DMS79 treated with DMSO at 0.1 percent for 48 hours (cell line): ENCODE measurements around the gene LIMS2.
A peak's percentile ranks its signal among the peaks of the same experiment; 100 is the strongest.

Experiments used
- DNase-seq: peaks from one replicate; lab custom pipeline; 2025; lab: John Stamatoyannopoulos, UW

LIMS2 gene, protein sequence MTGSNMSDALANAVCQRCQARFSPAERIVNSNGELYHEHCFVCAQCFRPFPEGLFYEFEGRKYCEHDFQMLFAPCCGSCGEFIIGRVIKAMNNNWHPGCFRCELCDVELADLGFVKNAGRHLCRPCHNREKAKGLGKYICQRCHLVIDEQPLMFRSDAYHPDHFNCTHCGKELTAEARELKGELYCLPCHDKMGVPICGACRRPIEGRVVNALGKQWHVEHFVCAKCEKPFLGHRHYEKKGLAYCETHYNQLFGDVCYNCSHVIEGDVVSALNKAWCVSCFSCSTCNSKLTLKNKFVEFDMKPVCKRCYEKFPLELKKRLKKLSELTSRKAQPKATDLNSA

GRCh38 chr2:127675331-127676261, at the start of gene LIMS2:
LIMS2 (minus strand) TSS chr2:127675530; CDS start chr2:127675024, 506 bp downstream.
- DNase-seq = peak; percentile 22

- DNase-seq = no peak
These were observed 47.5 kb upstream of the LIMS2 start for GRCh38 chr2:127722807-127723206.

DNA sequence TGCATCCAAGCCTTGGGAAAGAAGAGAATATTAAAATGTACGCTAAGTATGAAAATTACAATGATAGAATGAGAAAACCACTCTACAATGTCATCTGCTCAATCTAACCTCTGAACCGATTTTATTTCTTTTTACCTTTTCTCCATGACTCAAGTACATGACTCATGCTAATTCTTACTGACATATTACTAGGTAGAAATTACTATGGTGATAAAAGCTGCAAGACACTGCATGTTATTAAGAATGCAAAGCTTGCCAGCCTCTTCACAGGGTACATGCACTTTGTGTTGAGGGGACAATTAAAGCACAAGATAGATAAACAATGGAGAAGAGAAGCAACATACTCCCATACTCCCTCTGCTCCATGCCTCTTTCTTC, 46.6 kb upstream of the LIMS2 start:
- DNase-seq = peak; percentile 6

DNA sequence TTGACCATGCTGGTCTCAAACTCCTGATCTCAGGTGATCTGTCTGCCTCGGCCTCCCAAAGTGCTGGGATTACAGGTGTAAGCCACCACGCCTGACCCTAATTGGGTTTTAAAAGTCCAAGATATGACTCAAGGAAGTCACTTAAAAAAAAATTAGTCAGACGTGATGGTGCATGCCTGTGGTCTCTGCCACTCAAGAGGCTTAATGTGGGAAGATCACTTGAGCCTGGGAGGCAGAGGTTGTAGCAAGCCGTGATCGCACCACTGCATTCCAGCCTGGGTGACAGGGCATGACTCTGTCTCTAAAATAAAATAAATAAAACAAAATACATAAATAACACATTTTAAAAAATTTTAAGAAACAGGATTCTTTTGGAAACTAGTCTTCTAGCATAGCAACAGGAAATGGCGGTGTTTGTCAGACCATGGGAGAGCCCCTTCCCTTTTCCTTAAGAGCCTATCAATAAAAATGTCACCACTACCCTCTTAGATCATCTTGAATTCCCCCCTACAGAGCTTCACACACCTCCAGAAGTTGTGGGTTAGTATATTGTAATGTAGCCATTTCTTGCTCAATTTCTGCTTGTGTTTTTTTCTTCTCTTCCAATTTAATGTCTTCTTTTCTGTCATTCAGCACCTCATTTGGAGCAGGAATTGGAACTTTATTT, 46.1 kb upstream of the LIMS2 start:
- peak; percentile 23 for DNase-seq

DNA sequence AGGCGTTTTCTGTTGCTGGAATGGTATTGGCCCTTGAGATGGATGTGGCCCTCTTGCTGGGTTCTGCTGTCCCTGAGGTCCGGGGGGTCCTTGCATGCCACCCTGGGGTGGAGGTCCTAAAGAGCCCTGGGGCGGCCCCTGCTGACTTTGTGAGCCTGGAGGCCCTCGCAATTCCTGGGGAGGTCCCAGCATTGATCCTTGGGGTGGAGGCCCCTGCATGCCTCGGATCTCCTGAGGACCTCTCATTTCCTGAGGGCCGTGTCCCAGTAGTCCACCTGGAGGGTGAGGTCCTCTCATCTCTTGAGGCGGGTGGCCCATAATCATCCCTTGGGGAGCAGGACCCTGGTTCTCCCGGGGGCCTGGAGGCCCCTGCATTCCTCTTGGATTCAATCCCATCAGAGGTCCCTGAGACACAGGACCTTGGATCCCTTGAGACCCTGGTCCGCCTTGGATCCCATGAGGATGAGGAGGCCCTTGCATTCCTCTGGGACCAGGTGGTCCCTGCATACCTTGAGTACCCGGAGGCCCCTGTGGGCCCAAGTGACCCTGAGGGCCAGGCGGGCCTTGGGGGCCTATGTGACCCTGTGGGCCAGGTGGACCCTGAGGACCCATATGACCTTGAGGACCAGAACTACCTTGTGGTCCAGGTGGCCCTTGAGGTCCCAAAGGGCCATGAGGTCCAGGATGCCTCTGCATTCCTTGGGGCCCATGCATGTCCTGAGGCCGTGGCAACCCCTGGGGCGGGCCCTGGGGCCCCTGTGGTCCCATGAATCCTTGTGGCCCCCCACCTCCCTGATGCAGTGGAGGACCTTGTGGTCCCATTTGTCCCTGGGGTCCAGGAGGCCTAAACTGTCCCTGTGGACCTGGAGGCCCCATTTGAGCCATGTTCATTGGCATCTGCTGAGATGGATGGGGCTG, 44.2 kb upstream of the LIMS2 start:
- no peak for DNase-seq

DNA sequence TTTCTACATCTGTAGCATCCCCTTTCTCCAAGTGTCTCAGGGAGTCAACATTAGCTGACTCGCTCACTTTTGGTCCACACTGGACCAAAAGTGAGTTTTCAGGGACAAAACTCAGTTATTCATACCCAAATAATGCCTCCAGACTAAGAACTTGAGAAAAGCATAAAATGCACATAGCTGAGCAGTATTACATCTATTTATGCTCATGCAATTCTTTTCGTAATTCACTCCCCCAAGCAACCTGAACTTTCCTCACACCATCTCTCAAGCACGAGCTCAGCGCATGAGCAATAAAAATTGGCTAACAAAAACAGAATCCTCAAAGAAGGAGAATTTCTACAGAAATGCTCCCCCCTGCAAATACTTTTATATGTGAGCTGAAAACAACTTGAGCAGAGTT, 42.9 kb upstream of the LIMS2 start:
- DNase-seq = no peak

DNA sequence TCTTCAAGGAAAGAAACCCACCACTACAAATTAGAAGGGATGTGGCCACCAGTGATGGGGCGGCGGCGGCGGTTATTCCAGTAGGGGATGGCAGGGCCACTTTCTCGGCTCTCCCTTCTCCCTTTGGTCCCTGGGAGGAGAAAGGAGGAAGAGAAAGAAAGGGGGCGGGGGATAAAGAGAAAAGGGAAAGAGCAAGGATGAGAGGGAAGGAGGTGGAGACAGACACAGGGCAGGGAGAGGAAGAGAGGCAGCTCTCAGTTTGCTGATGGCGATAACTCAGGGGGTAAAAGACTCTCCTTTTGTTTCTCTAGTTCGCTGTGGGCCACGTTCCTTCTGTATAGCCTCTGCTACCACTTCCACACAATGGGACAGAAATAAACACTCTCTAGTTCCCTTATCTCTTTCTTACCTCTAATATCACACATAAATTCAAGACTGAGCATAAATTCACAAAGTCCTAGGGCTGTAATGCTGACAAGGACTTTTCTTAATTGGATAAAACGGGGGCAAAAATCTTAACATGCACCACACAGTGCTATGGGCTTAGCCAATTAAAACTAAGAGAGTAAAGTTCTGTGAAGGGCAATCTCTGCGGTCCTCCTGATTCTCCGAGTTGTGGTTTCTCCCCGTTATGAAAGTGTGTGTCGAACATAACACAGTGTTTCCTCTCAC, 40.6 kb upstream of the LIMS2 start:
- DNase-seq = no peak

- DNase-seq = no peak
These were observed 38.2 kb upstream of the LIMS2 start for GRCh38 chr2:127713562-127713961.

- no peak for DNase-seq
These were observed 37.7 kb upstream of the LIMS2 start for GRCh38 chr2:127712999-127713398.

DNA sequence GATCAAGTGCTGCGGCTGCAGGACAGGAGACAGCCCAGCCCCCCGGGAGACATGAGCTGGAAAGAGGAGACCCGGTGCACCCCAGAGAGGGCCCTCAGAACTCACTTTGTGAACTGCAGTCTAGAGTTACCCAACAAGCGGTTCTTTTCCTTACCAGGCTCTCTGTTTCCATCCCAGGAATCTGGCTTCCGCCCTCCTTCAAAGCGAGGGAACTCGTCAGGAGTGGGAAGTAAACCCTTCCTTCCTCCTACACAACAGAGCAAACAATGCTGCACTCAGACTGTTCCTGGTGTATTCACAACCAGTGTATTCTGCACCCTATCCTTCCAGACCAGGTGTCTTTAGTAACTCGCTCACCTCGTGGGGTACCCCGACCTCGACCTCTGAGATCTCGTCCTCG, 34.0 kb upstream of the LIMS2 start:
- DNase-seq = no peak

GRCh38 chr2:127707890-127708648, 32.7 kb upstream of the LIMS2 start:
- peak; percentile 60 for DNase-seq

DNA sequence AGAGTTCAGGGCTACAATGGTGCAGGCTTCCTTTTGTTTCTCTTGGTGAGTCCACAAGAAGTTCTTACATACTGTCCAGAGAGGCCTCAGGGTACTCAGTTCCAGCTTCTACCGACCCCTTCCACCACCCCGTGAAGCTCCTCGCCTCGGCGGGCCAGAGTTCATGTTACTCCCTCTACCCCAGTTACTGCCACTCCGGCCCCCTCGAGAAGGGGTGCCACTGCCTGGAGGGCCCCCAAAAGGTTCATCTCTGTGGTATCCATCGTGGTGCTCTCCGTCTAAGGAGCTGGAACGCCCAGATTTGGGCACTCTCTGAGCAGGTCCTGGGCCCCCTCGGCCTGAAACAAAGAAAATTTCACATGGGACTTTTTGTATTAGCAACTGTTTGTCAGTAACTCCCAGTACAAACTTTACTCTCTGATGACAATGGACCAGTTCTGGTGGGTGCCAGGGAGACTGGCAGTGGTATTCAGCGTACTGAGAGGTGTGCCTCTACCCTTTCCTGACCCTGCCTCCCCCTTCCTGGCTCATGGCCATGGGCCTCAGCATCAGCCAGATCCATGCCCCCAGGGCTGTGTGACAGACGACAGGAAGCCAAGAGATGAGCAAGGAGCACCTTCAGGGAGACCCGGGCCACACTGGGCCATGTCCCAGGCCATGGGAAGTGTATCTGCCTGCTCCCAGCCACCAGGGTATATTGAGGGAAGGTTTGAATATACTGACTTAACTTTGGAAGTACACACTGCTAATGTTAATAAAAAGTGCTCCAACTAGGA, 31.1 kb upstream of the LIMS2 start:
- no peak for DNase-seq

- no peak for DNase-seq
These were observed 30.2 kb upstream of the LIMS2 start for GRCh38 chr2:127705391-127706065.

DNA sequence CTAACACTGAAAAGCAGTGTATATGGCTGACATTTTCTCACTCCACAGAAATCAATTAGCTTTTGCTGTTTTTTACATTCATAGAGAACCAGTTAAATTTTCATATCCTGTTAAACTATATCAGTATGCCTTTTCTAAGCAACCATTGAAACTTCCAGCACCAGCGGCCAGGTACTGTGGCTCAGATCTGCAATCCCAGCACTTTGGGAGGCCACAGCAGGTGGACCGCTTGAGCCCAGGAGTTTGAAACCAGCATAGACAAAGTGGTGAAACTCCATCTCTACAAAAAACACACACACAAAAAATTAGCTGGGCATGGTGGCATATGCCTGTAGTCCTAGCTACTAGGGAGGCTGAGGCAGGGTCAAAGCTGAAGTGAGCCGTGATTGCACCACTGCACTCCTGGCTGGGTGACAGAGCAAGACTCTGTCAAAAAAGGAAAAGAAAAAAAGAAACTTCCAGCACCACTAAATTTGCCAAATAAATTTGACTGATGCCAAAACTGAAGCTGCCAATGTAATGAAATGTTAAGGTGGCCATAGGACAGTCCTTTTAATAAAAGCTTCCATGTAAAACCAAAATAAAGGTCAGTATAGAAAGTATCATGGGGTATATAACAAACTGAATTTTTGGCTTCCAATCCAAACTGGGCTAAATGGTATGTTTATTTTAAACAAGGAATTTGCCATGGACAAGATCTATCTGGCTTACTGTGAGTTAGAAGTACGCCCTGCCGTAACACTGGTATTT, 29.5 kb upstream of the LIMS2 start:
- no peak for DNase-seq

- DNase-seq = no peak
These were observed 28.0 kb upstream of the LIMS2 start for GRCh38 chr2:127703282-127703681.

GRCh38 chr2:127702395-127703009, 27.2 kb upstream of the LIMS2 start:
- no peak for DNase-seq

- peak; percentile 49 for DNase-seq
These were observed 26.5 kb upstream of the LIMS2 start for GRCh38 chr2:127701651-127702394.
